SH-SY5Y (cell line): ENCODE measurements around the gene CDH1.

ENCODE experiments used
- GATA2 ChIP-seq: IDR thresholded peaks from 2 replicates; pipeline ENCODE4 v1.6.1; 2011; ENCODE audit warnings: mild to moderate bottlenecking, low read depth, low read length
- GATA3 ChIP-seq: IDR thresholded peaks from 2 replicates; pipeline ENCODE4 v1.6.1; 2011; ENCODE audit warnings: low read depth, mild to moderate bottlenecking, low read length, moderate library complexity

- TF ChIP-seq GATA2 (no peak), GATA3 (no peak)
Observed at GRCh38 chr16:68736561-68736960, 531 bp upstream of the CDH1 start.
